ENCODE data around the gene XRCC6.
"Not testable (repeated sequence)": the region's sequence is repeated elsewhere in the genome, so short reads cannot be mapped to it uniquely, and the experiment has no call there.

XRCC6 gene

DNA sequence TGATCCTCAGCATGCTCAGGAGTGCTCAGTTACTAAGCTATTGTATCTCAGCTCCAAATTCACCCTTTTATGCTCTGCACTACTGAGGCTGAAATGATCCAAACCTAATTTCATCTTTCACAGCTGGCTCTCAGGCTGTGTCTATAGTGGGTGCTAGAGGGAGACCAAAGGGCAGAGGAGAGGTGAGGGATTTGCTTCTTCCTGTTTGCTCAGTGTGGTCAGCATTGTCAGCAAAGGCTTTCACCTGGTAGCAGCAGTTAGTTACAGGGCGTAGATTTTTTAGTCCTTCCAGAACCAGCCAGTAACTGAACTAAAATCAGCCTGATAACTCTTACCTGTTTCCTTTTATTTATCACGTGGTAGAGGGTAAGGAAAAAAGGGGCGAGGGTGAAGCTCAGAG lies 33.2 kb downstream of the XRCC6 start:
- no peak for DNase-seq

DNA sequence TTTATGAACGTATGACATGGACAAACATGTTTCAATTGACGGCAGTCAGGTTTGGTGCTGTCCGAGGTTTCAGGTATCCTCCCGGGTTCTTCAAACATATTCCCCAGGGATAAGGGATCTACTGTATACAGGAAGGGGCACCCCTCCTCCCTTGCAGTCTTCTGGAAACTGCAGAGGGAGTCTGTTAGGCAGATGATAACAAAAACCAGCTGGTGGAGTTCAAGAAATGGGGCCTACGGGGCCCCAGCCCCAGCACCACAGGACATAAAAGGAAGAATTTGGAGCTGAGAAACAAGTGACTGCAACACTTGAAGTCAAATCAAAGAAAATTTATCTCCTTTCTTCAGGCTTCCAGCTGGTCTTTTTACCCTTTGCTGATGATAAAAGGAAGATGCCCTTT lies 35.5 kb downstream of the XRCC6 start:
- no peak for DNase-seq

DNA sequence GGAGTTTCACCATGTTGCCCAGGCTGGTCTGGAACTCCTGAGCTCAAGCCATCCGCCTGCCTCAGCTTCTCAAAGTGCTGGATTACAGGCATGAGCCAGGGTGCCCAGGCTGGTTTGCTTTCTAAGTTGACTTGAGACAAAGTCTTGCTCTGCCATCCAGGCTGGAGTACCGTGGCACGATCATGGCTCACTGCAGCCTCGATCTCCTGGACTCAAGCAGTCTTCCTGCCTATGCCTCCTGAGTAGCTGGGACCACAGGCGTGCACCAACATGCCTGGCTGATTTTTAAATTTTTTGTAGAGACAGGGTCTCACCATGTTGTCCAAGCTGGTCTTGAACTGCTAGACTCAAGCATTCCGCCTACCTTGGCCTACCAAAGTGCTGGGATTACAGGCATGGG lies 36.6 kb downstream of the XRCC6 start:
- no peak for DNase-seq

- DNase-seq = no peak
Observed at GRCh38 chr22:41658869-41659268, 37.8 kb downstream of the XRCC6 start.

GRCh38 chr22:41659941-41660340 lies 38.8 kb downstream of the XRCC6 start:
- no peak for DNase-seq

DNA sequence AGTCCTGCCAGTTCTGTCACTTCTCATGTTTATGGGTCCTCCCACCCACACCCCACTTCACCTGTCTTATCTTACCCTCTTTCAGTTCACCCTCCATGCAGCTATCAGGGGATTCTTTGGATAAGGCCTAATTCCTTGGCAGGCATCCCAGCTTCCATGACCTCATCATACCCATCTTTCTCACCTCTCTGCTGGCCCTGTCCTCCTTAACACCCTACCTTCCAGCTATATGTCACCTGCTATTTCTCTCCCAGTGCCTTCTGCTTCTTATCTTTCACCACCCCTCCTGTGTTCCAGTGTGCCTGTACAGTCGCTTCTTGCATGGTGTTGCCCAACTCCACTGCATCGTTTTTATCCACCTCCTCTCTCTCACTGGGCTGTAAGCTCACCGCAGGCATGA lies 39.3 kb downstream of the XRCC6 start:
- no peak for DNase-seq

DNA sequence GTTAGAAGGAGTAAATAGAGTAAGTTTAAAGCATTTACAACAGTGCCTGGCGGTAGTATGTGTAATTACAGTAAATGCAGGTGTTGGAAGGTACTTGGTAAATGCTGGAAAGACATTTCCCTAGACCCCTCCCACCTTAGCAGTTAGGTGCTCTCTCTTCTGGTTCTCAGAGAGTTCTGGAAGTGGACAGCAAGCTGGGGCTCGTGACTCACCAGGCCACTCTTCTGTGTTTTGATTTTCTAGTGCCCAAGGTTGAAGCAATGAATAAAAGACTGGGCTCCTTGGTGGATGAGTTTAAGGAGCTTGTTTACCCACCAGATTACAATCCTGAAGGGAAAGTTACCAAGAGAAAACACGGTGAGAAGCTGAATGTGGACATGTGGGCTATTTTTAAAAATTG lies 40.0 kb downstream of the XRCC6 start:
- no peak for DNase-seq

DNA sequence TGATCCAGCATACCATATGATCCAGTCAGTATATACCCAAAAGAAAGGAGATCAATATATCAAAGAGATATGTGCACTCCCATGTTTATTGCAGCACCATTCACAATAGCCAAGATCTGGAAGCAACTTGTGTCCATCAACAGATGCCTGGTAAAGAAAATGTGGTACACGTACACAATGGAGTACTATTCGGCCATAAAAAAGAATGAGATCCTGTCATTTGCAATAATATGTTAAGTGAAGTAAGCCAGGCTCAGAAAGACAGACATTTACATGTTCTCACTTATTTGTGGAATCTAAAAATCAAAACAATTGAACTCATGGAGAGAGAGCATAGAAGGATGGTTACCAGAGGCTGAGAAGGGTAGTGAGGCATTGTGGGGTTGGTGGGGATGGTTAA lies 40.6 kb downstream of the XRCC6 start:
- no peak for DNase-seq

GRCh38 chr22:41663594-41663993 lies 42.5 kb downstream of the XRCC6 start:
- not testable (repeated sequence) for DNase-seq

DNA sequence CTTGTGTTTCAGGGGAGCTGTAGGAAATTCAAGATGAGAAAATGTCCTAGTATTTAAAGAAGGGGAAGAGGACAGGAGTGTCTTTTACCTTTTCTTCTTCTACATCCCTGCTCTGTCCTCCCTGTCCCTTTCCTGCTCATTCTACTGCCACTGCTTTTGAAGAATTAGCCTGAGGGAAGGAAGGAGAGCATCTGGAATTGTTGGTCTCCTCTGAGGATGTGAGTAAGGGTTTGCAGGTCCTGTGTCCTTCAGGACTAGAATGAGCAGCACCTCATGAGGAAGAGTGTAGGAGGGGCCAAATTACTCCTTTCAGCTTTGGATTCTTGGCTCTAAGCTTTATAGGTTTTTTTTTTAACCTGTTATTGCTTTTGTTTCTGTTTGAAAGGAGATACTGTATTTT lies 43.4 kb downstream of the XRCC6 start:
- DNase-seq = no peak

DNA sequence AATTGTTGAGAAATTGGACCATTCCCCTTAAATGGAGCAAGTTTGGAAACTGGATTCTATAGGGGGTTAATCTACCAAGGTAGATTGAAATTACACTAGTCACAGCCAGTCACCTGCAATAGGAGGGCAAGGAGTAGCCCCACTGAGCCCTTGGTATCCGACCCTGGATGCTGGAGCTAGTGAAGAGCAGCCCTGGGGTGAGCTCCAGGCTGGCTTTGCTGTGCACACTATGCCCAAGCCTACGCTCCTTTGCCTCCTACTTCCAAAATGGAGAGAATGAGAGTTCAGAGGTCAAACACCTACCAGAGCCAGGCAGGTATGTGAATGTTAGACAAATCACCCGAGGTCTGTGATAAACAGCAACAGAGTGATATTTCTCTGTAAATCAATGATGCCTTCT lies 43.9 kb downstream of the XRCC6 start:
- no peak for DNase-seq

DNA sequence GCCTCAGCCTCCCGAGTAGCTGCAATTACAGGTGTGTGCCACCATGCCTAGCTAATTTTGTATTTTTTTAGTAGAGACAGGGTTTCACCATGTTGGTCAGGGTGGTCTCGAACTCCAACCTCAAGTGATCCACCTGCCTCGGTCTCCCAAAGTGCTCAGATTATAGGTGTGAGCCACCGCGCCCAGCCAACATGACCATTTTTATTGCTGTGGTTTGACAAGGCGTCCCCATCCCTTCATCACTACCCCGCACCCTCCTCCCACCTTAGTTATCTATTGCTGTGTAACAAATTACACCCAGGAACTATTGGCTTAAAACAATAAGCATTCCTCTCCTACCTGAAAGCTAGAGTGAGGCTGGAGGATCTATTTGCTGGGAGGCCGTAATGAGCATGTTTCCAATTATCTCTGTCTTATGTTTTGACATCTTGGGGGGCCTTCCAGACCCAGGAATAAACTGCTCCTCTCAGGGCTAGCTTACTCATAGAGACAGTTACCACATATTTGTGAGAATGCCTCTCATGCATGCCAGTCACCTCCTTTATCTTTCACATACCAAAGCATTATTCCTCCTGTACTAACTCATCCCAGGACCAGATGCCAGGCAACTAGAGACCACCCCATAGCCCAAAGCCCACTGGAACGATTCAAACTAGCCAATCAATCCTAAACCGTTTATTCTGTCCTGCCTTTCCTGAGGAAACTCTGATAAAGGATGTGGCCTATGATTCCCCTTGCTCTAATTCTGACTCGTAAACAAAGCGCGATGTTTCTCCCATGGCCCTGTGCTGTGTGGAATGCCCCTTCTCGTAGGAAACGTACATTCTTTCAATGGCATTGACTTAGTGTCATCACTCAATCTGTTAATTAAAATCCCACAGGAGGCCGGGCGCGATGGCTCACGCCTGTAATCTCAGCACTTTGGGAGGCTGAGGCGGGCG lies 48.1 kb downstream of the XRCC6 start:
- no peak for DNase-seq

DNA sequence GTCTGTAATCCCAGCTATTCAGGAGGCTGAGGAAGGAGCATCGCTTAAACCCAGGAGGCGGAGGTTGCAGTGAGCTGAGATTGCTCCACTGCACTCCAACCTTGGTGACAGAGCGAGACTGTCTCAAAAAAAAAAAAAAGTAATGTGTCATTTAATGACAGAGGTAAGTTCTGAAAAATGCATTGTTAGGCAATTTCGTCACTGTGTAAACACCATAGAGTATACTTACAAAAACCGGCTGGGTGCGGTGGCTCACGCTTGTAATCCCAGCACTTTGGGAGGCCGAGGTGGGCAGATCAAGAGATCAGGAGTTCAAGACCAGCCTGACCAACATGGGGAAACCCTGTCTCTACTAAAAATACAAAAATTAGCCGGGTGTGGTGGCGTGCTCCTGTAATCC lies 51.0 kb downstream of the XRCC6 start:
- DNase-seq = not testable (repeated sequence)

DNA sequence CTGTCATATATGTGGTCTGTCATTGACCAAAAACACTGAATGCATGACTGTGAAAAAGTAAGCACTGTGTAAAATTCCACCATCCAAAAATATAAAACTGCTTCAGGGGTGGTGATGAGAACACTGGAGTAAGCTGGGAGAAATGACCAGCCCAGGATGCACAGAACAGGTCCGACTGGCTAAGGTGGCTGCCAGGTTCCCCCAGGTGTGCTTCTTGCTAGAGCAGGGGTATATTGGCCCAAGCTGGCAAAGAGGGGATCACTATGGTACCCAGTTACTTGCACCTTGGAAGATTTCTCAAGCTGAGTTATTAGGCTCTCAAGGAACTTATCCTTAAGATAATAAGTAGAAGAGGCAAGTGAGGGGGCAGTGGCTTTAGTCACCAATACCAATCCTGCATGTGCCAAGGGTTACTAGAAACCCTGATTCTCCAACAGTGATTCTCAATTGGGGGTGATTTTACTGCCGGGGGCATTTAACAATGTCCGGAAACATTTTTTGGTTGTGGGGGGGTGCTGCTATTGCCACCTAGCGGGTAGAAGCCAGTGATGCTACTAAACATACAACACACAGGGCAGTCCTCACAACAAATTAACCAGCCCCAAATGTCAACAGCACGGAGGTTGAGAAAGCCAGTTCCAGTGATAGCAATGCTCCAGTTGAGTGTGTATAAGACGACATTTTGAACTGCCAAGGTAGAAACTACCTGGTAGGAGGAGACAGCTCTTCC lies 51.9 kb downstream of the XRCC6 start:
- DNase-seq = no peak

DNA sequence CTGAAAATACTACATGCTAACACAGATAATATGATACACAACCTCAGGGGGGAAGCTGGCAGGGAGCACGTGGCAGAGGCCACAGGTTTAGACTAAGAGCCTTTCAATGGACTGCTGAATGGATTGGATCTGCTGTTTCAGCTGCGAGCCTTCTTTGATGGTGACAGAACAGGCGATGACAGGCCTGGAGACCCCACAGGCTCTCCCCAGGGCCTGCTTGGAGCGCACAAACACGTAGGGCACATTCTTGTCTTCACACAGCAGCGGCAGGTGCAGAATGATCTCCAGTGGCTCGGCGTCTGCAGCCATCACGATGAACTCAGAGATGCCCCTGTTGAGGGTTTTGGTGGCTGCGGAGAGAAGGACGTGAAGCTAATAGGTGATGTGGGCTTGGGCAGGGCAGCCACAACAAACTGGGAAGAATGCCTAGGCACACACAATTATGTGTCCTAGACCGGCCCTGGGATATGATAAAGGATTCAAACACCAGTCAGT lies 53.8 kb downstream of the XRCC6 start:
- no peak for DNase-seq

- DNase-seq = no peak
Observed at GRCh38 chr22:41676134-41676533, 55.0 kb downstream of the XRCC6 start.

- DNase-seq = no peak
Observed at GRCh38 chr22:41681616-41682015, 60.5 kb downstream of the XRCC6 start.

DNA sequence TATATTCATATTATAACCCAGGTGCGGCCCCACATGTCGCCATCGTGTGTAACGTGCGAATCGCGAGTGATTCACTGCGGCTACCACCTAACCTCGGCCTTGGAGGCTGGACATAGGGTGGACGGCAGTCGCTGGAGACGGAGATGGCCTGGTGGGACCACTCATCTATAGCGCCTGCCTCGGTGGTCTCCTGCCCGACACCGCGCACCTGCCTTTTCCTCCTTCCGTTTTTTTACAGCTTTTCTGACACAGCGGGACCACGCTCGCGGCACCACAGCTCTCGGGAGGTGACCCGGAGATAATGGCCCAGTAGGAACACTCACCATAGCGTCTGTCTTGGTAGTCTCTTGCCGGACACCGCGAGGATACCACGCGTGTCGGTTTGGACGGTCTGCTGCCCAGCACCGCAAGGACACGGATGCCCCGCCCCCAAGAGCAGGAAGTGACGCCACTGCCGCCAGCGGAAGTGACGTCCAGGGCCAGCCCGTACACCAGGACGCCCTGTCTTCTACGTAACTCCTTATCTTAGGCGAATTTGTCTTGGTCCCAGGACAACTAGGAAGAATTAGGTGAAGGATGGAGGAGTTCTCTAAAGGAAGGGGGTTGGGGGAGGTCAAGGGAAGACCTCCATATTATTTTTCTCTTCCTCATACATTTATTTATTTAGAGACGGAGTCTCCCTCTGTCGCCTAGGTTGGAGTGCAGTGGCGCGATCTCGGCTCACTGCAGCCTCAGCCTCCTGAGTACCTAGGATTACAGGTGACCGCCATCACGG lies 61.1 kb downstream of the XRCC6 start:
- peak; percentile 29 to 43 for DNase-seq

DNA sequence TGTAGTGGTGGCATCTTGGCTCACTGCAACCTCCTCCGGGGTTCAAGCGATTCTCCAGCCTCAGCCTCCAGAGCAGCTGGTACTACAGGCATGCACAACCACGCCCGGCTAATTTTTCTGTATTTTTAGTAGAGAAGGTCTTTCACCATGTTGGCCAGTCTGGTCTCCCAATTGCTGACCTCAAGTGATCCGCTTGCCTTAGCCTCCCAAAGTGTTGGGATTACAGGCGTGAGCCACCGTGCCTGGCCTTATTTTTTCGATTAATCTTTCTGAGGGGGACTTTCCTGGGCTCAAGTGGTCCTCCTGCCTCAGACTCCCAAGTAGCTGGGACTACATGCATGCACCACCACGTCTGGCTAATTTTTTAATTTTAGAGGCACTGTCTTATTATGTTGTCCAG lies 62.0 kb downstream of the XRCC6 start:
- DNase-seq = no peak

DNA sequence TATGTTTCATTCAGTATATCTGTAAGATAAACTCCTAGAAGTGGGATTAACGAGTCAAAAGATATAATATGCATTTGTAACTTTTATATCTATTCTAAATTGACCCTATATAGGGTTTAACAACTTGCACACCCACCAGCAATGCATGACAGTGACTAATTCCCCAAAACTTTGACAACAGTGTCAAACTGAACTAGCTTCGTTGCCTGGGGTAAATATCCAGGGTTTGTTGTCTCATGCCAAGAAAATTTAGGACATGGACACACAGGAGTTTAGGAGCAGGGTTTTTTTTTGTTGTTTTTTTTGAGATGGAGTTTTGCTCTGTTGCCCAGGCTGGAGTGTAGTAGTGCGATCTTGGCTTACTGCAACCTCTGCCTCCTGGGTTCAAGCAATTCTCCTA lies 62.5 kb downstream of the XRCC6 start:
- DNase-seq = no peak

GRCh38 chr22:41684194-41684593 lies 63.1 kb downstream of the XRCC6 start:
- no peak for DNase-seq

DNA sequence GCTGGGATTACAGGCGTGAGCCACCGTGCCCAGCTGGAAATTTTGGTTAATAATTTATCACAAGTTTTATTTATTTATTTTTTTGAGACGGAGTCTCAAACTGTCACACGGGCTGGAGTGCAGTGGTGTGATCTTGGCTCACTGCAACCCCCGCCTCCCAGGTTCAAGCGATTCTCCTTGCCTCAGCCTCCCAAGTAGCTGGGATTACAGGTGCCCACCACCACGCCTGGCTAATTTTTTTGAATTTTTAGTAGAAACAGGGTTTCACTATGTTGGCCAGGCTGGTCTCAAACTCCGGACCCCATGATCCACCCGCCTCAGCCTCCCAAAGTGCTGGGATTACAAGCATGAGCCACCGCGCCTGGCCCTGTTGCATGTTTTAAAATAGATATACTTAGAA lies 65.8 kb downstream of the XRCC6 start:
- not testable (repeated sequence) for DNase-seq

DNA sequence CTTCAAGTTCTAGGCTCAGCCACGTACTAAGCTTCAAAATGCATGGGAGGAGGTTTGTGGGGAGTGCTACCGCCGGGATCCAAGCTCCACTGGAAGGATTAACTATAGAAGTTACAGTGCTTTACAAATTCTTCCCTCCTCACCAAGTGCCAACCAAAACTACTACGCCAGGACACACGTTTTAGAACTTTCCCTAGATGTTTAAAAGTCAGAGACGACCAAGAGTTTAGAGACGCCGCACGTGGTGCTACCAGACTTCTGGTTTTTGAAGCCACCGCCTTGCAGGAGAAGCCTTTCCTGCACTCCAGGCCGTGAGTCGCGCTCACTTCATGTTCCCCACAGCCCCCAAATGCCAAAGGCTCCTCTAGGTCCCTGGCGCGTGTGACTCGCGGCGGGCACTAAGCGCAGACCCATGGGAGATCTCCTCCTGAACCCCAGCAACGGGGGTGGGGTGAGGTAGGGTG lies 66.8 kb downstream of the XRCC6 start:
- DNase-seq = no peak
